ENCODE measurements around the gene LPCAT2.

LPCAT2 gene

GRCh38 chr16:55503726-55504550, 4.9 kb upstream of the LPCAT2 start:
- peak; percentile 99 for FAIRE-seq

- FAIRE-seq, result no peak
These were observed 3.4 kb upstream of the LPCAT2 start for GRCh38 chr16:55505333-55506015.

- no peak for FAIRE-seq
These were observed 2.8 kb upstream of the LPCAT2 start for GRCh38 chr16:55506083-55506482.

GRCh38 chr16:55506708-55507107, 2.2 kb upstream of the LPCAT2 start:
- FAIRE-seq, result no peak

- no peak for FAIRE-seq
These were observed 476 bp upstream of the LPCAT2 start for GRCh38 chr16:55508271-55508921.

- FAIRE-seq, result no peak
These were observed 1.4 kb downstream of the LPCAT2 start for GRCh38 chr16:55510185-55510805.

- FAIRE-seq, result no peak
These were observed 4.1 kb downstream of the LPCAT2 start for GRCh38 chr16:55512941-55513340.

GRCh38 chr16:55513616-55514015, 4.7 kb downstream of the LPCAT2 start:
- FAIRE-seq, result no peak

- no peak for FAIRE-seq
These were observed 6.2 kb downstream of the LPCAT2 start for GRCh38 chr16:55515111-55515510.

GRCh38 chr16:55521792-55522191, 12.9 kb downstream of the LPCAT2 start:
- FAIRE-seq, result no peak

- FAIRE-seq, result peak; percentile 61
These were observed 17.6 kb downstream of the LPCAT2 start for GRCh38 chr16:55526441-55526840.

GRCh38 chr16:55527885-55528284, 19.0 kb downstream of the LPCAT2 start:
- FAIRE-seq, result no peak

- FAIRE-seq, result no peak
These were observed 20.1 kb downstream of the LPCAT2 start for GRCh38 chr16:55529018-55529417.

GRCh38 chr16:55530316-55530856, 21.5 kb downstream of the LPCAT2 start:
- no peak for FAIRE-seq

- FAIRE-seq, result no peak
These were observed 23.4 kb downstream of the LPCAT2 start for GRCh38 chr16:55532227-55532626.

- FAIRE-seq, result no peak
These were observed 25.9 kb downstream of the LPCAT2 start for GRCh38 chr16:55534756-55535155.

- FAIRE-seq, result no peak
These were observed 30.2 kb downstream of the LPCAT2 start for GRCh38 chr16:55539049-55539448.

- FAIRE-seq, result peak; percentile 8
These were observed 30.6 kb downstream of the LPCAT2 start for GRCh38 chr16:55539488-55539887.

GRCh38 chr16:55540221-55540620, 31.3 kb downstream of the LPCAT2 start:
- no peak for FAIRE-seq

- FAIRE-seq, result no peak
These were observed 33.7 kb downstream of the LPCAT2 start for GRCh38 chr16:55542459-55543082.

- peak; percentile 97 for FAIRE-seq
These were observed 34.6 kb downstream of the LPCAT2 start for GRCh38 chr16:55543472-55543871.

- FAIRE-seq, result no peak
These were observed 43.7 kb downstream of the LPCAT2 start for GRCh38 chr16:55552621-55553020.
